Measurements from ENCODE around the gene PDE1A. TPM values are rescaled to one million over a fixed set of nuclear protein-coding genes. Genes with fewer than 3 reads are reported as not detected.
A peak's percentile ranks its signal among the peaks of the same experiment; 100 is the strongest.
"Not testable (repeated sequence)": the region's sequence is repeated elsewhere in the genome, so short reads cannot be mapped to it uniquely, and the experiment has no call there.

Gene PDE1A
- total RNA-seq, 1 donor from 2014 or later, result 1.1 TPM

GRCh38 chr2:182404975-182405561, 21.8 kb downstream of the PDE1A start:
- H3K9me3 Mint-ChIP-seq (ENCODE audit: low read depth), result no peaks in the 10 kb centered on the region
- H3K4me3 Mint-ChIP-seq (ENCODE audit: unreplicated experiment), result no peak overlapping the region
- H3K27ac Mint-ChIP-seq (ENCODE audit: unreplicated experiment), result no peak overlapping the region
- peaks cover 25% of the 10 kb centered on the region for H3K4me1 Mint-ChIP-seq (ENCODE audit: low read depth)
- no peak for TF ChIP-seq CTCF (IDR thresholded peaks at IDR 0.05)
- peaks cover 2% of the 10 kb centered on the region for H3K36me3 Mint-ChIP-seq (ENCODE audit: low read depth)
- H3K27me3 Mint-ChIP-seq (ENCODE audit: low read depth), result no peaks in the 10 kb centered on the region
- DNase-seq (ENCODE audit: low spot score), result no peak

- DNase-seq (ENCODE audit: low spot score), result no peak
- H3K9me3 Mint-ChIP-seq (ENCODE audit: low read depth), result no peaks in the 10 kb centered on the region
- H3K4me3 Mint-ChIP-seq (ENCODE audit: unreplicated experiment), result no peak overlapping the region
- TF ChIP-seq CTCF (IDR thresholded peaks at IDR 0.05), result no peak
- H3K27me3 Mint-ChIP-seq (ENCODE audit: low read depth), result no peaks in the 10 kb centered on the region
- peaks cover 2% of the 10 kb centered on the region for H3K36me3 Mint-ChIP-seq (ENCODE audit: low read depth)
- H3K27ac Mint-ChIP-seq (ENCODE audit: unreplicated experiment), result peak overlapping the region; percentile 20
- H3K4me1 Mint-ChIP-seq (ENCODE audit: low read depth), result peaks cover 27% of the 10 kb centered on the region
These were observed 22.7 kb downstream of the PDE1A start for GRCh38 chr2:182404092-182404491.

- H3K4me1 Mint-ChIP-seq (ENCODE audit: low read depth), result peaks cover 4% of the 10 kb centered on the region
- no peak overlapping the region for H3K4me3 Mint-ChIP-seq (ENCODE audit: unreplicated experiment)
- H3K27me3 Mint-ChIP-seq (ENCODE audit: low read depth), result no peaks in the 10 kb centered on the region
- no peak for DNase-seq (ENCODE audit: low spot score)
- H3K36me3 Mint-ChIP-seq (ENCODE audit: low read depth), result no peaks in the 10 kb centered on the region
- no peak for TF ChIP-seq CTCF (IDR thresholded peaks at IDR 0.05)
- H3K27ac Mint-ChIP-seq (ENCODE audit: unreplicated experiment), result no peak overlapping the region
- H3K9me3 Mint-ChIP-seq (ENCODE audit: low read depth), result no peaks in the 10 kb centered on the region
These were observed 33.5 kb downstream of the PDE1A start for GRCh38 chr2:182393270-182393760.

GRCh38 chr2:182391443-182391842, 35.4 kb downstream of the PDE1A start:
- DNase-seq (ENCODE audit: low spot score), result no peak
- H3K27ac Mint-ChIP-seq (ENCODE audit: unreplicated experiment), result no peak overlapping the region
- H3K36me3 Mint-ChIP-seq (ENCODE audit: low read depth), result no peaks in the 10 kb centered on the region
- no peaks in the 10 kb centered on the region for H3K27me3 Mint-ChIP-seq (ENCODE audit: low read depth)
- H3K4me1 Mint-ChIP-seq (ENCODE audit: low read depth), result peaks cover 4% of the 10 kb centered on the region
- H3K4me3 Mint-ChIP-seq (ENCODE audit: unreplicated experiment), result no peak overlapping the region
- no peak for TF ChIP-seq CTCF (IDR thresholded peaks at IDR 0.05)
- H3K9me3 Mint-ChIP-seq (ENCODE audit: low read depth), result peaks cover 3% of the 10 kb centered on the region

- not testable (repeated sequence) for H3K4me3 Mint-ChIP-seq (ENCODE audit: unreplicated experiment); H3K36me3 Mint-ChIP-seq (ENCODE audit: low read depth); H3K4me1 Mint-ChIP-seq (ENCODE audit: low read depth); H3K27me3 Mint-ChIP-seq (ENCODE audit: low read depth); H3K27ac Mint-ChIP-seq (ENCODE audit: unreplicated experiment)
- peaks cover 19% of the 10 kb centered on the region for H3K9me3 Mint-ChIP-seq (ENCODE audit: low read depth)
- peak; percentile 65 for DNase-seq (ENCODE audit: low spot score)
These were observed 40.5 kb downstream of the PDE1A start for GRCh38 chr2:182386267-182386880.

- Mint-ChIP-seq H3K27me3 (ENCODE audit: low read depth) (no peaks in the 10 kb centered on the region), H3K9me3 (ENCODE audit: low read depth) (peaks cover 19% of the 10 kb centered on the region), H3K4me3 (ENCODE audit: unreplicated experiment) (no peak overlapping the region), H3K36me3 (ENCODE audit: low read depth) (peaks cover 8% of the 10 kb centered on the region), H3K27ac (ENCODE audit: unreplicated experiment) (no peak overlapping the region), H3K4me1 (ENCODE audit: low read depth) (peaks cover 2% of the 10 kb centered on the region)
- DNase-seq (ENCODE audit: low spot score), result no peak
- TF ChIP-seq CTCF (IDR thresholded peaks at IDR 0.05), result no peak
These were observed 42.0 kb downstream of the PDE1A start for GRCh38 chr2:182384860-182385259.

Data from chondrocyte (in vitro differentiated cells).